ENCODE results near the gene UHRF1. TPM values are rescaled to one million over a fixed set of nuclear protein-coding genes. Genes with fewer than 3 reads are reported as not detected.

UHRF1 gene
- polyA plus RNA-seq, 1 of the 3 experiments (the other 2 are of a cell fraction): 43.4 TPM

DNA sequence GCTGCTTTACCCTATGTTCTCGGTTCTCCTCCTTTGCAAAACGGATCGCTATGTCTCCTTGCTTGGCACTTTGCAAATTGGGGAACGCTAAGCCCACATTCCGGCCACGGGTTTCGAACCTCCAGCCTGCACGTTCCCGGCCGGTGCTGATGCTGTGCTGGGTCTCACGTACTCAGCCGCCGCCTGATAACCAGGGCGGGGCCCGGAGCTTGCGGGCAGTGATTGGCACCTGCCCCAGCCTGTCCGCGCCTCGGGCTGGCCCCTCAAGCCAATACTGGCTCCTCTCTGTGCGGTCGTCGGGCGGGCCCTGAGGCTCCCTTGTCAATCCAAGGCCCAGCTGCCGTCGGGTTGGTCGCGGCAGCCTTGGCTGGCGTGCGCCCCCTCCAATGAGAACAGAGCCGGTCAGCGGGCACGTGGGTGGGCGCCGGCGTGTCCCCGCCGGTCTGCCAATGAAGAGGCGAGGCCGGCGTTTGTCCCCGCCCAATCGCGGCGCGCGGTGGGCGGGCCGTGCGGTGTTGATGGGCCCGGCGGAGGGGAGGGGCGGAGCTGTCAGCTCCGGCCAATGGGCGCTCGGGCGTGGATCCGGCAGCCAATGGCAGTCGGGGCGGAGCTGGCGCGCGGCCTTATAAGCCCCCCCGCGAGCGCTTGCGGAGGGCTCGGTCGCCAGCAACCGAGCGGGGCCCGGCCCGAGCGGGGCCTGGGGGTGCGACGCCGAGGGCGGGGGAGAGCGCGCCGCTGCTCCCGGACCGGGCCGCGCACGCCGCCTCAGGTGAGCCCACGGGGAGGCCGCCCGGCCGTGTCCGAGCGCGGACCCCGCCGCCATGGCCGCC is 59.4 kb downstream of the UHRF1 start, which contains the start of gene KDM4B (continued):
- TF ChIP-seq TCF12 (IDR thresholded peaks at IDR 0.05) (no peak), RCOR1 (IDR thresholded peaks at IDR 0.05; ENCODE audit: low read length) (peak; percentile 71), NRF1 (IDR thresholded peaks at IDR 0.05; ENCODE audit: low read depth, low read length) (0 out of 2 replicates have a peak, but pooled peaks have one; percentile 12), MEF2A (IDR thresholded peaks at IDR 0.05; ENCODE audit: borderline replicate concordance, low read depth) (no peak), EZH2phosphoT487 (IDR thresholded peaks at IDR 0.05; ENCODE audit: borderline replicate concordance, low read depth) (no peak), ZBTB33 (IDR thresholded peaks at IDR 0.05; ENCODE audit: borderline replicate concordance, low read depth) (peak; percentile 67; the same call in 1 of the 2 replicates), YY1 (IDR thresholded peaks at IDR 0.05; ENCODE audit: low read depth) (no peak), RFX5 (IDR thresholded peaks at IDR 0.05; ENCODE audit: low read length) (peak; percentile 88), TEAD4 (IDR thresholded peaks at IDR 0.05; ENCODE audit: borderline replicate concordance, insufficient read depth) (no peak), JUND (IDR thresholded peaks at IDR 0.05) (no peak), SIN3A (IDR thresholded peaks at IDR 0.05; ENCODE audit: borderline replicate concordance, low read depth, low read length) (peak; percentile 67; the same call in 1 of the 2 replicates), NFIC (IDR thresholded peaks at IDR 0.05; ENCODE audit: borderline replicate concordance) (no peak), RXRA (IDR thresholded peaks at IDR 0.05; ENCODE audit: borderline replicate concordance, low read depth) (no peak), ELF1 (IDR thresholded peaks at IDR 0.05) (no peak), TAF1 (IDR thresholded peaks at IDR 0.05; ENCODE audit: borderline replicate concordance, low read depth, low read length) (peak; percentile 84; the same call in 1 of the 2 replicates), FOXM1 (IDR thresholded peaks at IDR 0.05; ENCODE audit: low read depth) (no peak)
- TF ChIP-seq, protein P1, sequence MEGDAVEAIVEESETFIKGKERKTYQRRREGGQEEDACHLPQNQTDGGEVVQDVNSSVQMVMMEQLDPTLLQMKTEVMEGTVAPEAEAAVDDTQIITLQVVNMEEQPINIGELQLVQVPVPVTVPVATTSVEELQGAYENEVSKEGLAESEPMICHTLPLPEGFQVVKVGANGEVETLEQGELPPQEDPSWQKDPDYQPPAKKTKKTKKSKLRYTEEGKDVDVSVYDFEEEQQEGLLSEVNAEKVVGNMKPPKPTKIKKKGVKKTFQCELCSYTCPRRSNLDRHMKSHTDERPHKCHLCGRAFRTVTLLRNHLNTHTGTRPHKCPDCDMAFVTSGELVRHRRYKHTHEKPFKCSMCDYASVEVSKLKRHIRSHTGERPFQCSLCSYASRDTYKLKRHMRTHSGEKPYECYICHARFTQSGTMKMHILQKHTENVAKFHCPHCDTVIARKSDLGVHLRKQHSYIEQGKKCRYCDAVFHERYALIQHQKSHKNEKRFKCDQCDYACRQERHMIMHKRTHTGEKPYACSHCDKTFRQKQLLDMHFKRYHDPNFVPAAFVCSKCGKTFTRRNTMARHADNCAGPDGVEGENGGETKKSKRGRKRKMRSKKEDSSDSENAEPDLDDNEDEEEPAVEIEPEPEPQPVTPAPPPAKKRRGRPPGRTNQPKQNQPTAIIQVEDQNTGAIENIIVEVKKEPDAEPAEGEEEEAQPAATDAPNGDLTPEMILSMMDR (IDR thresholded peaks at IDR 0.05): no peak
- TF ChIP-seq, protein P2, sequence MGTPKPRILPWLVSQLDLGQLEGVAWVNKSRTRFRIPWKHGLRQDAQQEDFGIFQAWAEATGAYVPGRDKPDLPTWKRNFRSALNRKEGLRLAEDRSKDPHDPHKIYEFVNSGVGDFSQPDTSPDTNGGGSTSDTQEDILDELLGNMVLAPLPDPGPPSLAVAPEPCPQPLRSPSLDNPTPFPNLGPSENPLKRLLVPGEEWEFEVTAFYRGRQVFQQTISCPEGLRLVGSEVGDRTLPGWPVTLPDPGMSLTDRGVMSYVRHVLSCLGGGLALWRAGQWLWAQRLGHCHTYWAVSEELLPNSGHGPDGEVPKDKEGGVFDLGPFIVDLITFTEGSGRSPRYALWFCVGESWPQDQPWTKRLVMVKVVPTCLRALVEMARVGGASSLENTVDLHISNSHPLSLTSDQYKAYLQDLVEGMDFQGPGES (IDR thresholded peaks at IDR 0.05; ENCODE audit: low read depth, low read length): peak; percentile 98
- TF ChIP-seq, protein P3, sequence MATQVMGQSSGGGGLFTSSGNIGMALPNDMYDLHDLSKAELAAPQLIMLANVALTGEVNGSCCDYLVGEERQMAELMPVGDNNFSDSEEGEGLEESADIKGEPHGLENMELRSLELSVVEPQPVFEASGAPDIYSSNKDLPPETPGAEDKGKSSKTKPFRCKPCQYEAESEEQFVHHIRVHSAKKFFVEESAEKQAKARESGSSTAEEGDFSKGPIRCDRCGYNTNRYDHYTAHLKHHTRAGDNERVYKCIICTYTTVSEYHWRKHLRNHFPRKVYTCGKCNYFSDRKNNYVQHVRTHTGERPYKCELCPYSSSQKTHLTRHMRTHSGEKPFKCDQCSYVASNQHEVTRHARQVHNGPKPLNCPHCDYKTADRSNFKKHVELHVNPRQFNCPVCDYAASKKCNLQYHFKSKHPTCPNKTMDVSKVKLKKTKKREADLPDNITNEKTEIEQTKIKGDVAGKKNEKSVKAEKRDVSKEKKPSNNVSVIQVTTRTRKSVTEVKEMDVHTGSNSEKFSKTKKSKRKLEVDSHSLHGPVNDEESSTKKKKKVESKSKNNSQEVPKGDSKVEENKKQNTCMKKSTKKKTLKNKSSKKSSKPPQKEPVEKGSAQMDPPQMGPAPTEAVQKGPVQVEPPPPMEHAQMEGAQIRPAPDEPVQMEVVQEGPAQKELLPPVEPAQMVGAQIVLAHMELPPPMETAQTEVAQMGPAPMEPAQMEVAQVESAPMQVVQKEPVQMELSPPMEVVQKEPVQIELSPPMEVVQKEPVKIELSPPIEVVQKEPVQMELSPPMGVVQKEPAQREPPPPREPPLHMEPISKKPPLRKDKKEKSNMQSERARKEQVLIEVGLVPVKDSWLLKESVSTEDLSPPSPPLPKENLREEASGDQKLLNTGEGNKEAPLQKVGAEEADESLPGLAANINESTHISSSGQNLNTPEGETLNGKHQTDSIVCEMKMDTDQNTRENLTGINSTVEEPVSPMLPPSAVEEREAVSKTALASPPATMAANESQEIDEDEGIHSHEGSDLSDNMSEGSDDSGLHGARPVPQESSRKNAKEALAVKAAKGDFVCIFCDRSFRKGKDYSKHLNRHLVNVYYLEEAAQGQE (IDR thresholded peaks at IDR 0.05; ENCODE audit: low read depth, low read length): no peak

All from SK-N-SH (cell line).